HEK293 (cell line): ENCODE results near the gene MAP1A.

Experiments used
- KLF7 ChIP-seq: fragments of 450-650 bp; formaldehyde crosslinking; IDR thresholded peaks from 2 replicates; pipeline ENCODE4 v1.5.1; 2016; ENCODE audit warnings: missing biosample characterization, missing genetic modification characterization, borderline replicate concordance
- RBAK ChIP-seq: fragments of 450-650 bp; formaldehyde crosslinking; IDR thresholded peaks from 2 replicates; pipeline ENCODE4 v1.5.1; 2016; ENCODE audit warnings: missing biosample characterization, missing genetic modification characterization
- ZNF175 ChIP-seq: fragments of 450-650 bp; formaldehyde crosslinking; IDR thresholded peaks from 2 replicates; pipeline ENCODE4 v1.5.1; 2016; ENCODE audit warnings: missing biosample characterization, missing genetic modification characterization
- ZNF19 ChIP-seq: fragments of 450-650 bp; formaldehyde crosslinking; IDR thresholded peaks from 2 replicates; pipeline ENCODE4; 2016; ENCODE audit warnings: missing biosample characterization, missing genetic modification characterization, low read depth
- ZNF274 ChIP-seq, 2 experiments: fragments of 200-500 bp in 1 of 2; fragments of 450-650 bp in 1 of 2; sonication (Bioruptor generic) in 1 of 2; formaldehyde crosslinking in 1 of 2; IDR thresholded peaks; 2 replicates each; pipeline versions ENCODE4 v1.5.1 to v1.6.1; 2014 to 2016; ENCODE audit warnings: borderline replicate concordance in 1 of 2, inconsistent platforms in 1 of 2, low read length in 1 of 2, missing biosample characterization in 1 of 2, missing genetic modification characterization in 1 of 2
- ZNF302 ChIP-seq: fragments of 450-650 bp; formaldehyde crosslinking; IDR thresholded peaks from 2 replicates; pipeline ENCODE4 v1.5.1; 2016; ENCODE audit warnings: missing biosample characterization, missing genetic modification characterization, low read depth
- ZNF341 ChIP-seq: fragments of 450-650 bp; formaldehyde crosslinking; IDR thresholded peaks from 2 replicates; pipeline ENCODE4; 2016; ENCODE audit warnings: low read depth, missing biosample characterization, missing genetic modification characterization
- ZNF350 ChIP-seq: fragments of 450-650 bp; formaldehyde crosslinking; IDR thresholded peaks from 2 replicates; pipeline ENCODE4 v1.5.0; 2017; ENCODE audit warnings: missing biosample characterization, mild to moderate bottlenecking, missing genetic modification characterization
- ZNF555 ChIP-seq: fragments of 450-650 bp; formaldehyde crosslinking; conservative IDR thresholded peaks from 2 replicates; pipeline ENCODE4 v1.5.1; 2017; ENCODE audit warnings: missing biosample characterization, mild to moderate bottlenecking, missing genetic modification characterization, inconsistent platforms
- TF ChIP-seq, protein P1 (sequence below): fragments of 450-650 bp; formaldehyde crosslinking; IDR thresholded peaks from 2 replicates; pipeline ENCODE4 v1.5.1; 2016; ENCODE audit warnings: missing biosample characterization, missing genetic modification characterization

DNA sequence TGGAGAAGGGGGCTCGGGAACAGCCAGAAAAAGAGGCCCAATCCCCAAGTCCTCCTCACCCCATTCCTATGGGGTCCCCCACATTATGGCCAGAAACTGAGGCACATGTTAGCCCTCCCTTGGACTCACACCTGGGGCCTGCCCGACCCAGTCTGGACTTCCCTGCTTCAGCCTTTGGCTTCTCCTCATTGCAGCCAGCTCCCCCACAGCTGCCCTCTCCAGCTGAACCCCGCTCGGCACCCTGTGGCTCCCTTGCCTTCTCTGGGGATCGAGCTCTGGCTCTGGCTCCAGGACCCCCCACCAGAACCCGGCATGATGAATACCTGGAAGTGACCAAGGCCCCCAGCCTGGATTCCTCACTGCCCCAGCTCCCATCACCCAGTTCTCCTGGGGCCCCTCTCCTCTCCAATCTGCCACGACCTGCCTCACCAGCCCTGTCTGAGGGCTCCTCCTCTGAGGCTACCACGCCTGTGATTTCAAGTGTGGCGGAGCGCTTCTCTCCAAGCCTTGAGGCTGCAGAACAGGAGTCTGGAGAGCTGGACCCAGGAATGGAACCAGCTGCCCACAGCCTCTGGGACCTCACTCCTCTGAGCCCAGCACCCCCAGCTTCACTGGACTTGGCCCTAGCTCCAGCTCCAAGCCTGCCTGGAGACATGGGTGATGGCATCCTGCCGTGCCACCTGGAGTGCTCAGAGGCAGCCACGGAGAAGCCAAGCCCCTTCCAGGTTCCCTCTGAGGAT is 10.6 kb downstream of the MAP1A start:
- TF ChIP-seq ZNF341, result no peak
- no peak for TF ChIP-seq ZNF19 (tag by site-specific recombination)
- TF ChIP-seq, protein P1, sequence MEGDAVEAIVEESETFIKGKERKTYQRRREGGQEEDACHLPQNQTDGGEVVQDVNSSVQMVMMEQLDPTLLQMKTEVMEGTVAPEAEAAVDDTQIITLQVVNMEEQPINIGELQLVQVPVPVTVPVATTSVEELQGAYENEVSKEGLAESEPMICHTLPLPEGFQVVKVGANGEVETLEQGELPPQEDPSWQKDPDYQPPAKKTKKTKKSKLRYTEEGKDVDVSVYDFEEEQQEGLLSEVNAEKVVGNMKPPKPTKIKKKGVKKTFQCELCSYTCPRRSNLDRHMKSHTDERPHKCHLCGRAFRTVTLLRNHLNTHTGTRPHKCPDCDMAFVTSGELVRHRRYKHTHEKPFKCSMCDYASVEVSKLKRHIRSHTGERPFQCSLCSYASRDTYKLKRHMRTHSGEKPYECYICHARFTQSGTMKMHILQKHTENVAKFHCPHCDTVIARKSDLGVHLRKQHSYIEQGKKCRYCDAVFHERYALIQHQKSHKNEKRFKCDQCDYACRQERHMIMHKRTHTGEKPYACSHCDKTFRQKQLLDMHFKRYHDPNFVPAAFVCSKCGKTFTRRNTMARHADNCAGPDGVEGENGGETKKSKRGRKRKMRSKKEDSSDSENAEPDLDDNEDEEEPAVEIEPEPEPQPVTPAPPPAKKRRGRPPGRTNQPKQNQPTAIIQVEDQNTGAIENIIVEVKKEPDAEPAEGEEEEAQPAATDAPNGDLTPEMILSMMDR, result no peak
- no peak for TF ChIP-seq ZNF175 (tag by site-specific recombination)
- no peak for TF ChIP-seq ZNF274 (IDR thresholded peaks at IDR 0.05; ENCODE audit: low read length)
- no peak for TF ChIP-seq ZNF274 (tag by site-specific recombination; IDR thresholded peaks at IDR 0.05; ENCODE audit: borderline replicate concordance)
- TF ChIP-seq ZNF350 (tag by site-specific recombination), result no peak
- TF ChIP-seq RBAK (tag by site-specific recombination), result no peak
- TF ChIP-seq KLF7 (tag by site-specific recombination), result no peak
- TF ChIP-seq ZNF555 (tag by site-specific recombination), result no peak
- TF ChIP-seq ZNF302 (tag by site-specific recombination), result no peak
